Measurements from ENCODE around the gene COP1.

- no peak for TF ChIP-seq POLR2A (IDR thresholded peaks at IDR 0.05)
- TF ChIP-seq CTCF (IDR thresholded peaks at IDR 0.05): no peak
Measured at GRCh38 chr1:176178316-176178715, 28.8 kb downstream of the COP1 start.
